OCI-LY1 (cell line): ENCODE measurements around the gene ANKUB1.

Experiments used
- EZH2 ChIP-seq: fragments of 200-600 bp; sonication (generic), shearing (Covaris generic); IDR thresholded peaks from 2 replicates; pipeline ENCODE4 v1.8.0; 2017; ENCODE audit warnings: borderline replicate concordance, mixed run types, mild to moderate bottlenecking, antibody characterized with exemption, low read length, moderate library complexity, mixed read lengths
- TF ChIP-seq, protein P1 (sequence below): fragments of 200-600 bp; sonication (generic), shearing (Covaris generic); IDR thresholded peaks from 2 replicates; pipeline ENCODE4 v1.5.1; 2017; ENCODE audit warnings: mild to moderate bottlenecking, antibody characterized with exemption, low read length, moderate library complexity, mixed read lengths

DNA sequence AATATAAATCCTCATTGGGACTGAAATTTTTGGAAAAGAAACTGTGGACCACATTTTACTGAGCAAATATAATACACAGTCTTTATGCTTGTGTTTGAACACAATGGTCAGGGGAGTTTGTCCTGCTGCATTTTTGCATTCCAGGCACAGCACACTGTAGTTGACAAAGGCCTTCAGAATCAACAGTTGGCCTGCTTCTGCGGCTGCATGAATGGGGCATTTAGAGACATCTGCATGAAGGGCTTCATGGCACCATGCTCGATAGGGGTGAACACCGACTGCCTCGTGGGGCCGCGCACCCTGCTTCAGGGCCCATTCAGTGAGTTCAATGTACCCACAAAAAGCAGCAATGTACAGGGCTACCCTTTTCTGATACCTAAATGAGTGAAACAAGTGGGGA is 24.6 kb downstream of the ANKUB1 start:
- TF ChIP-seq, protein P1, sequence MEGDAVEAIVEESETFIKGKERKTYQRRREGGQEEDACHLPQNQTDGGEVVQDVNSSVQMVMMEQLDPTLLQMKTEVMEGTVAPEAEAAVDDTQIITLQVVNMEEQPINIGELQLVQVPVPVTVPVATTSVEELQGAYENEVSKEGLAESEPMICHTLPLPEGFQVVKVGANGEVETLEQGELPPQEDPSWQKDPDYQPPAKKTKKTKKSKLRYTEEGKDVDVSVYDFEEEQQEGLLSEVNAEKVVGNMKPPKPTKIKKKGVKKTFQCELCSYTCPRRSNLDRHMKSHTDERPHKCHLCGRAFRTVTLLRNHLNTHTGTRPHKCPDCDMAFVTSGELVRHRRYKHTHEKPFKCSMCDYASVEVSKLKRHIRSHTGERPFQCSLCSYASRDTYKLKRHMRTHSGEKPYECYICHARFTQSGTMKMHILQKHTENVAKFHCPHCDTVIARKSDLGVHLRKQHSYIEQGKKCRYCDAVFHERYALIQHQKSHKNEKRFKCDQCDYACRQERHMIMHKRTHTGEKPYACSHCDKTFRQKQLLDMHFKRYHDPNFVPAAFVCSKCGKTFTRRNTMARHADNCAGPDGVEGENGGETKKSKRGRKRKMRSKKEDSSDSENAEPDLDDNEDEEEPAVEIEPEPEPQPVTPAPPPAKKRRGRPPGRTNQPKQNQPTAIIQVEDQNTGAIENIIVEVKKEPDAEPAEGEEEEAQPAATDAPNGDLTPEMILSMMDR: no peak
- no peak for TF ChIP-seq EZH2
